DMS53 treated with DMSO at 0.1 percent for 48 hours (cell line): ENCODE data around the gene HSD11B1L.
A peak's percentile ranks its signal among the peaks of the same experiment; 100 is the strongest.
"Not testable (repeated sequence)": the region's sequence is repeated elsewhere in the genome, so short reads cannot be mapped to it uniquely, and the experiment has no call there.

ENCODE experiments used
- DNase-seq: peaks from one replicate; lab custom pipeline; 2025; ENCODE audit not compliant: unreplicated experiment; lab: John Stamatoyannopoulos, UW

Gene HSD11B1L

GRCh38 chr19:5719961-5720790 lies 39.3 kb downstream of the HSD11B1L start, which contains the start of the genes CATSPERD and LONP1:
TSS of gene CATSPERD (plus strand) at chr19:5720637. CDS start at chr19:5720738, 101 bp downstream.
TSS of gene LONP1 (minus strand) at chr19:5720146. CDS start at chr19:5720132, 14 bp downstream.
- peak; percentile 89 for DNase-seq

GRCh38 chr19:5727453-5728050 lies 46.7 kb downstream of the HSD11B1L start:
- no peak for DNase-seq

- not testable (repeated sequence) for DNase-seq
Observed at GRCh38 chr19:5733172-5733571, 52.3 kb downstream of the HSD11B1L start.
